Suprapubic skin (tissue), 4 donors: ENCODE results near the gene PLXNA1. TPM values are rescaled to one million over a fixed set of nuclear protein-coding genes. Genes with fewer than 3 reads are reported as not detected.

Experiments
- DNase-seq, 2 donors: peaks; one replicate each; pipeline ENCODE4 v3.0.0-alpha.2; 2019; ENCODE audit warnings: low spot score in 2 of 2
- H3K27ac ChIP-seq: fragments of 200-600 bp; sonication (generic); one replicate; pipeline ENCODE4 v1.5.1; 2019
- H3K27me3 ChIP-seq: fragments of 200-600 bp; sonication (generic); one replicate; pipeline ENCODE4 v1.5.1; 2019
- H3K36me3 ChIP-seq: fragments of 200-600 bp; sonication (generic); one replicate; pipeline ENCODE4 v1.5.1; 2019
- H3K4me1 ChIP-seq: fragments of 200-600 bp; sonication (generic); one replicate; pipeline ENCODE4 v1.5.1; 2019
- H3K4me3 ChIP-seq: fragments of 200-600 bp; sonication (generic); one replicate; pipeline ENCODE4 v1.5.1; 2019; ENCODE audit warnings: mild to moderate bottlenecking
- H3K9me3 ChIP-seq: fragments of 200-600 bp; sonication (generic); one replicate; pipeline ENCODE4 v1.5.1; 2019
- CTCF ChIP-seq, 2 donors: fragments of 200-600 bp in 1 of 2; fragments of 450-650 bp in 1 of 2; sonication (generic) in 1 of 2; IDR thresholded peaks; one replicate each; pipeline ENCODE4 v1.5.1; 2016 to 2019; ENCODE audit warnings: antibody characterized with exemption in 2 of 2, mild to moderate bottlenecking in 1 of 2, moderate library complexity in 1 of 2
- EP300 ChIP-seq: sonication (generic); formaldehyde crosslinking; IDR thresholded peaks from one replicate; pipeline ENCODE4 v1.6.1; 2017; ENCODE audit warnings: antibody characterized with exemption
- POLR2A ChIP-seq, 2 donors: fragments of 450-650 bp; IDR thresholded peaks; one replicate each; pipeline ENCODE4 v1.6.1; 2017; ENCODE audit warnings: antibody characterized with exemption in 2 of 2, mild to moderate bottlenecking in 2 of 2, moderate library complexity in 2 of 2
- POLR2AphosphoS5 ChIP-seq, 3 donors: sonication (generic); formaldehyde crosslinking; IDR thresholded peaks; one replicate each; pipeline ENCODE4 v1.6.1; 2017; ENCODE audit warnings: antibody characterized with exemption in 3 of 3
- WGBS: methylation state at CpG from one replicate; pipeline ENCODE4 v1.1.5; 2018; 5-methylcytosine and 5-hydroxymethylcytosine counted together
- total RNA-seq, 4 donors: library from RNA; depleted of rRNA; stranded (reverse); fragments of >200 nt; gene quantifications; one replicate each; pipeline ENCODE4 v1.1.0, GENCODE V29; 2016

Gene PLXNA1
- total RNA-seq, 4 donors from 2014 or later, result 48.4 to 77.9 (median 59.4) TPM

- WGBS, result 35% methylated on average over 17 of the region's 23 CpGs
- Histone ChIP-seq H3K36me3 (no peaks in the 10 kb centered on the region), H3K4me1 (peaks cover 70% of the 10 kb centered on the region), H3K4me3 (no peak overlapping the region), H3K9me3 (no peaks in the 10 kb centered on the region), H3K27ac (peak overlapping the region; percentile 44), H3K27me3 (no peaks in the 10 kb centered on the region)
- no peak for TF ChIP-seq POLR2AphosphoS5 (IDR thresholded peaks at IDR 0.05)
- no peak for TF ChIP-seq POLR2A (IDR thresholded peaks at IDR 0.05)
- no peak for TF ChIP-seq EP300
- no peak for TF ChIP-seq CTCF (IDR thresholded peaks at IDR 0.05)
- DNase-seq, result peak in 1 of 2 donors; percentile 61
Measured at GRCh38 chr3:126956866-126957650, 25.9 kb upstream of the PLXNA1 start.

GRCh38 chr3:126957776-126958637, 24.9 kb upstream of the PLXNA1 start:
- Histone ChIP-seq H3K4me3 (no peak overlapping the region), H3K4me1 (peaks cover 77% of the 10 kb centered on the region), H3K27me3 (no peaks in the 10 kb centered on the region), H3K9me3 (no peaks in the 10 kb centered on the region), H3K36me3 (no peaks in the 10 kb centered on the region), H3K27ac (peak overlapping the region; percentile 44)
- DNase-seq, result peak in 1 of 2 donors; percentile 54
- TF ChIP-seq POLR2A (IDR thresholded peaks at IDR 0.05), result no peak
- TF ChIP-seq CTCF (IDR thresholded peaks at IDR 0.05), result no peak
- no peak for TF ChIP-seq EP300
- TF ChIP-seq POLR2AphosphoS5 (IDR thresholded peaks at IDR 0.05), result no peak
- 83% methylated on average over 10 of the region's 14 CpGs for whole genome bisulfite sequencing

GRCh38 chr3:126958638-126959085, 24.3 kb upstream of the PLXNA1 start:
- Histone ChIP-seq H3K4me1 (peaks cover 73% of the 10 kb centered on the region), H3K9me3 (no peaks in the 10 kb centered on the region), H3K27ac (no peak overlapping the region), H3K36me3 (no peaks in the 10 kb centered on the region), H3K4me3 (no peak overlapping the region), H3K27me3 (no peaks in the 10 kb centered on the region)
- 98% methylated on average over 8 of the region's 10 CpGs for WGBS
- peak in 1 of 2 donors; percentile 45 for DNase-seq
- TF ChIP-seq POLR2AphosphoS5 (IDR thresholded peaks at IDR 0.05) (no peak), CTCF (IDR thresholded peaks at IDR 0.05) (no peak), EP300 (no peak), POLR2A (IDR thresholded peaks at IDR 0.05) (no peak)

- 72% methylated on average over 5 of the region's 10 CpGs for WGBS
- peak overlapping the region; percentile 4 for H3K27ac ChIP-seq
- H3K27me3 ChIP-seq, result no peaks in the 10 kb centered on the region
- TF ChIP-seq CTCF (IDR thresholded peaks at IDR 0.05) (no peak), POLR2A (IDR thresholded peaks at IDR 0.05) (no peak), POLR2AphosphoS5 (IDR thresholded peaks at IDR 0.05) (no peak), EP300 (no peak)
- H3K9me3 ChIP-seq, result no peaks in the 10 kb centered on the region
- no peak overlapping the region for H3K4me3 ChIP-seq
- peak in 1 of 2 donors; percentile 56 for DNase-seq
- H3K36me3 ChIP-seq, result no peaks in the 10 kb centered on the region
- H3K4me1 ChIP-seq, result peaks cover 68% of the 10 kb centered on the region
Measured at GRCh38 chr3:126959136-126959920, 23.6 kb upstream of the PLXNA1 start.
